HFFc6 (cell line): ENCODE measurements around the gene TNFAIP8L3. TPM values are rescaled to one million over a fixed set of nuclear protein-coding genes. Genes with fewer than 3 reads are reported as not detected.

Experiments used
- DNase-seq: peaks from one replicate; pipeline ENCODE4 v3.0.0-alpha.2; 2018
- H3K27ac Mint-ChIP-seq: 2 replicates; pipeline ENCODE4 v1.8.0; 2020; ENCODE audit warnings: mild to moderate bottlenecking, mixed read lengths
- H3K27me3 Mint-ChIP-seq: 2 replicates; pipeline ENCODE4 v1.8.0; 2021; ENCODE audit warnings: mild to moderate bottlenecking, moderate library complexity, mixed read lengths; ENCODE audit not compliant: insufficient read depth
- H3K36me3 Mint-ChIP-seq: 2 replicates; pipeline ENCODE4 v1.8.0; 2021; ENCODE audit warnings: low read depth, mixed read lengths
- H3K4me1 Mint-ChIP-seq: 2 replicates; pipeline ENCODE4 v1.8.0; 2020; ENCODE audit warnings: low read depth, mixed read lengths
- H3K4me3 Mint-ChIP-seq: 2 replicates; pipeline ENCODE4 v1.8.0; 2020; ENCODE audit warnings: mild to moderate bottlenecking, moderate library complexity, mixed read lengths
- H3K9me3 Mint-ChIP-seq: 2 replicates; pipeline ENCODE4 v1.8.0; 2020; ENCODE audit warnings: mild to moderate bottlenecking, mixed read lengths
- CTCF ChIP-seq: fragments of 200-600 bp; sonication (generic); IDR thresholded peaks from 2 replicates; pipeline ENCODE4 v1.5.0; 2021; ENCODE audit warnings: antibody characterized with exemption, mild to moderate bottlenecking
- total RNA-seq, 6 experiments: library from RNA; stranded (reverse); fragmentation: NEBNext Ultra II Directional; extraction: Animal tissue kit (Norgen Biotek cat#: 25700); gene quantifications; 2 replicates in 1 of 6; 3 replicates in 5 of 6; pipeline ENCODE4 v1.2.3, GENCODE V29; 2021

Gene TNFAIP8L3
- total RNA-seq, 6 experiments from 2014 or later: 0.17 to 0.57 (median 0.23) TPM

- no peaks in the 10 kb centered on the region for H3K9me3 Mint-ChIP-seq
- no peak for TF ChIP-seq CTCF
- H3K27ac Mint-ChIP-seq: no peak overlapping the region
- H3K36me3 Mint-ChIP-seq: no peaks in the 10 kb centered on the region
- no peak overlapping the region for H3K4me3 Mint-ChIP-seq
- peaks cover 19% of the 10 kb centered on the region for H3K27me3 Mint-ChIP-seq
- DNase-seq: no peak
- peaks cover 17% of the 10 kb centered on the region for H3K4me1 Mint-ChIP-seq
Measured at GRCh38 chr15:51089041-51089440, 5.7 kb downstream of the TNFAIP8L3 start.

- no peak for DNase-seq
- peaks cover 19% of the 10 kb centered on the region for H3K27me3 Mint-ChIP-seq
- no peak overlapping the region for H3K4me3 Mint-ChIP-seq
- no peaks in the 10 kb centered on the region for H3K36me3 Mint-ChIP-seq
- H3K9me3 Mint-ChIP-seq: no peaks in the 10 kb centered on the region
- H3K27ac Mint-ChIP-seq: no peak overlapping the region
- TF ChIP-seq CTCF: no peak
- H3K4me1 Mint-ChIP-seq: peaks cover 18% of the 10 kb centered on the region
Measured at GRCh38 chr15:51088585-51088984, 6.1 kb downstream of the TNFAIP8L3 start.

- DNase-seq: no peak
- Mint-ChIP-seq H3K4me1 (peaks cover 18% of the 10 kb centered on the region), H3K27me3 (peaks cover 14% of the 10 kb centered on the region), H3K36me3 (no peaks in the 10 kb centered on the region), H3K4me3 (no peak overlapping the region), H3K9me3 (no peaks in the 10 kb centered on the region), H3K27ac (no peak overlapping the region)
- TF ChIP-seq CTCF: no peak
Measured at GRCh38 chr15:51087513-51087912, 7.2 kb downstream of the TNFAIP8L3 start.

- Mint-ChIP-seq H3K36me3 (no peaks in the 10 kb centered on the region), H3K9me3 (no peaks in the 10 kb centered on the region), H3K4me3 (no peak overlapping the region), H3K27ac (no peak overlapping the region), H3K27me3 (peaks cover 13% of the 10 kb centered on the region), H3K4me1 (peaks cover 18% of the 10 kb centered on the region)
- no peak for TF ChIP-seq CTCF
- DNase-seq: no peak
Measured at GRCh38 chr15:51086409-51086808, 8.3 kb downstream of the TNFAIP8L3 start.

GRCh38 chr15:51085764-51086163, 8.9 kb downstream of the TNFAIP8L3 start:
- H3K27ac Mint-ChIP-seq: no peak overlapping the region
- H3K4me3 Mint-ChIP-seq: no peak overlapping the region
- H3K9me3 Mint-ChIP-seq: no peaks in the 10 kb centered on the region
- no peak for TF ChIP-seq CTCF
- DNase-seq: no peak
- peaks cover 18% of the 10 kb centered on the region for H3K4me1 Mint-ChIP-seq
- H3K36me3 Mint-ChIP-seq: no peaks in the 10 kb centered on the region
- peaks cover 12% of the 10 kb centered on the region for H3K27me3 Mint-ChIP-seq

GRCh38 chr15:51083641-51084166, 11.0 kb downstream of the TNFAIP8L3 start:
- H3K4me1 Mint-ChIP-seq: peaks cover 16% of the 10 kb centered on the region

More at GRCh38 chr15:51083641-51084166, 11.0 kb downstream of the TNFAIP8L3 start:
- H3K27me3 Mint-ChIP-seq: peaks cover 6% of the 10 kb centered on the region
- H3K36me3 Mint-ChIP-seq: no peaks in the 10 kb centered on the region
- H3K27ac Mint-ChIP-seq: no peak overlapping the region
- DNase-seq: no peak
- no peak for TF ChIP-seq CTCF
- no peak overlapping the region for H3K4me3 Mint-ChIP-seq
- H3K9me3 Mint-ChIP-seq: no peaks in the 10 kb centered on the region
